ENCODE measurements around the gene NPC1.

NPC1 gene

GRCh38 chr18:23585897-23586248 lies 433 bp downstream of the NPC1 start:
- Histone ChIP-seq H3K4me1 (ENCODE audit: insufficient read depth, low read length, severe bottlenecking) (peaks cover 24% of the 10 kb centered on the region), H3K4me3 (ENCODE audit: low read depth, low read length, poor library complexity, severe bottlenecking) (peak overlapping the region; percentile 89), H3K27ac (ENCODE audit: low read depth, low read length, poor library complexity, severe bottlenecking) (peak overlapping the region; percentile 92), H4K20me1 (ENCODE audit: insufficient read depth, low read length) (no peaks in the 10 kb centered on the region), H3K79me2 (ENCODE audit: insufficient read depth, low read length) (0 out of 2 replicates have a peak, but pooled peaks cover 5% of the 10 kb centered on the region), H3K9ac (ENCODE audit: low read length) (peak overlapping the region; percentile 87), H3K36me3 (ENCODE audit: insufficient read depth, low read length) (no peaks in the 10 kb centered on the region; the same call in 1 of the 2 replicates), H2AFZ (ENCODE audit: low read length) (no peak overlapping the region), H3K4me2 (ENCODE audit: low read length) (peak overlapping the region; percentile 96), H3K9me2 (ENCODE audit: low read depth, low read length) (no peaks in the 10 kb centered on the region), H3K27me3 (ENCODE audit: insufficient read depth, low read length) (no peaks in the 10 kb centered on the region), H3K9me3 (ENCODE audit: low read length) (no peaks in the 10 kb centered on the region), H3F3A (ENCODE audit: insufficient read depth, low read length) (no peaks in the 10 kb centered on the region)
- TF ChIP-seq CTCF (IDR thresholded peaks at IDR 0.05; ENCODE audit: low read length) (no peak), EZH2 (IDR thresholded peaks at IDR 0.05; ENCODE audit: borderline replicate concordance, low read length) (no peak)

GRCh38 chr18:23585007-23585871 lies 1.1 kb downstream of the NPC1 start:
- TF ChIP-seq CTCF (IDR thresholded peaks at IDR 0.05; ENCODE audit: low read length): no peak
- no peak for TF ChIP-seq EZH2 (IDR thresholded peaks at IDR 0.05; ENCODE audit: borderline replicate concordance, low read length)
- Histone ChIP-seq H3K9me2 (ENCODE audit: low read depth, low read length) (no peaks in the 10 kb centered on the region), H3K4me3 (ENCODE audit: low read depth, low read length, poor library complexity, severe bottlenecking) (peak overlapping the region; percentile 89), H3K9ac (ENCODE audit: low read length) (peak overlapping the region; percentile 87), H3K27ac (ENCODE audit: low read depth, low read length, poor library complexity, severe bottlenecking) (peak overlapping the region; percentile 92), H3K36me3 (ENCODE audit: insufficient read depth, low read length) (no peaks in the 10 kb centered on the region; the same call in 1 of the 2 replicates), H4K20me1 (ENCODE audit: insufficient read depth, low read length) (no peaks in the 10 kb centered on the region), H3K9me3 (ENCODE audit: low read length) (no peaks in the 10 kb centered on the region), H2AFZ (ENCODE audit: low read length) (no peak overlapping the region), H3K4me1 (ENCODE audit: insufficient read depth, low read length, severe bottlenecking) (peaks cover 29% of the 10 kb centered on the region), H3K4me2 (ENCODE audit: low read length) (peak overlapping the region; percentile 96), H3F3A (ENCODE audit: insufficient read depth, low read length) (no peaks in the 10 kb centered on the region), H3K79me2 (ENCODE audit: insufficient read depth, low read length) (0 out of 2 replicates have a peak, but pooled peaks cover 5% of the 10 kb centered on the region), H3K27me3 (ENCODE audit: insufficient read depth, low read length) (no peaks in the 10 kb centered on the region)

- H3K9ac ChIP-seq (ENCODE audit: low read length): no peak overlapping the region
- TF ChIP-seq CTCF (IDR thresholded peaks at IDR 0.05; ENCODE audit: low read length): no peak
- TF ChIP-seq EZH2 (IDR thresholded peaks at IDR 0.05; ENCODE audit: borderline replicate concordance, low read length): no peak
- H2AFZ ChIP-seq (ENCODE audit: low read length): no peak overlapping the region
- H3F3A ChIP-seq (ENCODE audit: insufficient read depth, low read length): no peaks in the 10 kb centered on the region
- H3K9me3 ChIP-seq (ENCODE audit: low read length): no peaks in the 10 kb centered on the region
- no peaks in the 10 kb centered on the region; the same call in 1 of the 2 replicates for H3K36me3 ChIP-seq (ENCODE audit: insufficient read depth, low read length)
- H3K79me2 ChIP-seq (ENCODE audit: insufficient read depth, low read length): 0 out of 2 replicates have a peak, but pooled peaks cover 5% of the 10 kb centered on the region
- 0 out of 2 replicates have a peak overlapping the region, but pooled peaks have one; percentile 96 for H3K4me2 ChIP-seq (ENCODE audit: low read length)
- H3K27me3 ChIP-seq (ENCODE audit: insufficient read depth, low read length): no peaks in the 10 kb centered on the region
- H3K9me2 ChIP-seq (ENCODE audit: low read depth, low read length): no peaks in the 10 kb centered on the region
- H3K27ac ChIP-seq (ENCODE audit: low read depth, low read length, poor library complexity, severe bottlenecking): no peak overlapping the region
- no peaks in the 10 kb centered on the region for H4K20me1 ChIP-seq (ENCODE audit: insufficient read depth, low read length)
- no peak overlapping the region for H3K4me3 ChIP-seq (ENCODE audit: low read depth, low read length, poor library complexity, severe bottlenecking)
- H3K4me1 ChIP-seq (ENCODE audit: insufficient read depth, low read length, severe bottlenecking): peaks cover 38% of the 10 kb centered on the region
Observed at GRCh38 chr18:23584019-23584983, 2.0 kb downstream of the NPC1 start.
